Transverse colon (tissue), 4 donors: Measurements from ENCODE around the gene GSTA2. TPM values are rescaled to one million over a fixed set of nuclear protein-coding genes. Genes with fewer than 3 reads are reported as not detected.

Source experiments
- DNase-seq: peaks from one replicate; pipeline ENCODE4 v3.0.0-alpha.2; 2019
- H3K27ac ChIP-seq, 4 donors: fragments of 200-600 bp; sonication (generic); 2 replicates each; pipeline ENCODE4 v1.5.1; 2016 to 2018; ENCODE audit warnings: inconsistent platforms in 4 of 4
- H3K27me3 ChIP-seq: fragments of 200-600 bp; sonication (generic); 2 replicates; pipeline ENCODE4 v1.5.1; 2017; ENCODE audit warnings: inconsistent platforms
- H3K36me3 ChIP-seq, 4 donors: fragments of 200-600 bp; sonication (generic); 2 replicates each; pipeline ENCODE4 v1.5.1; 2017 to 2019; ENCODE audit warnings: inconsistent platforms in 4 of 4
- H3K4me1 ChIP-seq, 4 donors: fragments of 200-600 bp; sonication (generic); 2 replicates each; pipeline ENCODE4 v1.5.1; 2017 to 2020; ENCODE audit warnings: inconsistent platforms in 4 of 4
- H3K4me3 ChIP-seq, 4 donors: fragments of 200-600 bp; sonication (generic); 1 replicate in 1 of 4; 2 replicates in 3 of 4; pipeline versions ENCODE4 v1.5.1 to v1.6.1; 2017 to 2019; ENCODE audit warnings: inconsistent platforms in 4 of 4
- H3K9me3 ChIP-seq, 2 donors: fragments of 200-600 bp; sonication (generic); 2 replicates each; pipeline ENCODE4 v1.5.1; 2017 to 2019; ENCODE audit warnings: inconsistent platforms in 2 of 2
- CTCF ChIP-seq, 5 experiments: fragments of 200-600 bp in 3 of 5; fragments of 450-650 bp in 2 of 5; sonication (generic) in 3 of 5; IDR thresholded peaks; 1 replicate in 2 of 5; 2 replicates in 3 of 5; pipeline ENCODE4 v1.5.1; 2016 to 2017; ENCODE audit warnings: antibody characterized with exemption in 5 of 5, inconsistent platforms in 3 of 5, mild to moderate bottlenecking in 2 of 5, moderate library complexity in 1 of 5
- EP300 ChIP-seq: sonication (generic); formaldehyde crosslinking; IDR thresholded peaks from one replicate; pipeline ENCODE4 v1.6.1; 2017; ENCODE audit warnings: antibody characterized with exemption, low read depth
- POLR2A ChIP-seq: fragments of 450-650 bp; IDR thresholded peaks from one replicate; pipeline ENCODE4 v1.6.1; 2016; ENCODE audit warnings: antibody characterized with exemption, mild to moderate bottlenecking, moderate library complexity
- POLR2AphosphoS5 ChIP-seq, 3 donors: sonication (generic); formaldehyde crosslinking; IDR thresholded peaks; one replicate each; pipeline ENCODE4 v1.6.1; 2016; ENCODE audit warnings: antibody characterized with exemption in 3 of 3
- WGBS, 2 donors: methylation state at CpG; one replicate each; pipeline ENCODE4 v1.1.5; 2018; ENCODE audit warnings: low coverage in 1 of 2; 5-methylcytosine and 5-hydroxymethylcytosine counted together
- in situ Hi-C, 4 donors: fragments of 200-750 bp; cut with MboI; loops; one replicate each; pipeline versions ENCODE4 v1.15.0 to v1.15.1; 2017; ENCODE audit warnings: low sequenced_read_pairs in 3 of 4, low pct_ligation_motif_present in 1 of 4, low pct_unique_long_range_greater_than_20kb in 1 of 4
- intact Hi-C: fragments of 100-400 bp; cut with DNase I; formaldehyde crosslinking; loops from one replicate; pipeline ENCODE4 v1.15.1; 2023; ENCODE audit warnings: low total_unique reads
- total RNA-seq, 4 donors: library from RNA; depleted of rRNA; stranded (reverse); fragments of >200 nt; gene quantifications; one replicate each; pipeline ENCODE4 v1.1.0, GENCODE V29; 2016

The GSTA2 gene
- total RNA-seq, 4 donors from 2014 or later, result 1.00 TPM; not detected in 3

GRCh38 chr6:52727908-52728307 is 35.4 kb downstream of the GSTA2 start:
- Histone ChIP-seq H3K27me3 (no peaks in the 10 kb centered on the region), H3K9me3 (no peaks in the 10 kb centered on the region), H3K4me3 (no peak overlapping the region), H3K36me3 (no peaks in the 10 kb centered on the region), H3K4me1 (peaks cover 3 to 21% (median 12%) of the 10 kb centered on the region in 4 donors), H3K27ac (no peak overlapping the region)
- WGBS, 2 donors, result 88% methylated on average over 2 of the region's 2 CpGs; no CpG with 5 or more reads in 1 of the 2 donors
- TF ChIP-seq CTCF (IDR thresholded peaks at IDR 0.05) (no peak), POLR2AphosphoS5 (IDR thresholded peaks at IDR 0.05) (no peak), POLR2A (no peak), EP300 (no peak)
- intact Hi-C loops, result no loop called here
- in situ Hi-C loops, result no loop called here
- no peak for DNase-seq

- no peak for DNase-seq
- H3K9me3 ChIP-seq, result no peaks in the 10 kb centered on the region
- intact Hi-C loops, result no loop called here
- H3K4me3 ChIP-seq, result no peak overlapping the region
- no peaks in the 10 kb centered on the region for H3K36me3 ChIP-seq
- H3K27ac ChIP-seq, result peak overlapping the region; percentile 52 to 83 (median 64)
- TF ChIP-seq EP300, result no peak
- no peak for TF ChIP-seq POLR2A
- TF ChIP-seq POLR2AphosphoS5 (IDR thresholded peaks at IDR 0.05), result no peak
- no peak for TF ChIP-seq CTCF (IDR thresholded peaks at IDR 0.05)
- H3K4me1 ChIP-seq, result peaks cover 3 to 21% (median 12%) of the 10 kb centered on the region in 4 donors
- H3K27me3 ChIP-seq, result no peaks in the 10 kb centered on the region
- in situ Hi-C loops, result no loop called here
- WGBS, 2 donors, result 64 to 82% methylated on average over 6 to 15 of the region's 15 CpGs
These were observed 36.3 kb downstream of the GSTA2 start for GRCh38 chr6:52726741-52727535.

GRCh38 chr6:52726193-52726542 is 37.1 kb downstream of the GSTA2 start:
- Histone ChIP-seq H3K36me3 (no peaks in the 10 kb centered on the region), H3K4me3 (no peak overlapping the region), H3K4me1 (peaks cover 3 to 21% (median 12%) of the 10 kb centered on the region in 4 donors), H3K9me3 (no peaks in the 10 kb centered on the region), H3K27me3 (no peaks in the 10 kb centered on the region), H3K27ac (peak overlapping the region; percentile 52 to 83 (median 64))
- WGBS, 2 donors, result 40 to 51% methylated on average over 2 of the region's 2 CpGs
- in situ Hi-C loops (no loop called here), intact Hi-C loops (no loop called here)
- TF ChIP-seq CTCF (IDR thresholded peaks at IDR 0.05) (no peak), EP300 (no peak), POLR2A (no peak), POLR2AphosphoS5 (IDR thresholded peaks at IDR 0.05) (no peak)
- no peak for DNase-seq

GRCh38 chr6:52725535-52726192 is 37.6 kb downstream of the GSTA2 start:
- Histone ChIP-seq H3K27me3 (no peaks in the 10 kb centered on the region), H3K36me3 (no peaks in the 10 kb centered on the region), H3K27ac (peak overlapping the region; percentile 69 to 83 (median 74)), H3K9me3 (no peaks in the 10 kb centered on the region), H3K4me1 (peaks cover 3 to 21% (median 12%) of the 10 kb centered on the region in 4 donors), H3K4me3 (no peak overlapping the region)
- in situ Hi-C loops (no loop called here), intact Hi-C loops (no loop called here)
- TF ChIP-seq EP300 (peak; percentile 13), POLR2AphosphoS5 (IDR thresholded peaks at IDR 0.05) (peak in 2 of 3 donors; percentile 34 to 63), POLR2A (no peak), CTCF (IDR thresholded peaks at IDR 0.05) (no peak)
- DNase-seq, result peak; percentile 26
- 47 to 49% methylated on average over 2 of the region's 2 CpGs for WGBS, 2 donors
